Keratinocyte (primary cell): ENCODE data around the gene UBXN11. TPM values are rescaled to one million over a fixed set of nuclear protein-coding genes. Genes with fewer than 3 reads are reported as not detected.

Experiments used
- DNase-seq: peaks from one replicate; pipeline ENCODE4 v3.0.0-alpha.2; 2011; ENCODE audit warnings: low read depth, missing footprints, low spot score
- FAIRE-seq: peaks from 2 replicates; lab custom pipeline; 2011; peaks lifted over from hg19 to GRCh38; lab: Jason Lieb, UNC
- H2AFZ ChIP-seq: 2 replicates; pipeline ENCODE4 v1.6.0; 2012; ENCODE audit warnings: low read length, control low read depth, inconsistent platforms; ENCODE audit not compliant: control insufficient read depth
- H3K27ac ChIP-seq: 2 replicates; pipeline ENCODE4 v1.5.1; 2011; ENCODE audit warnings: low read length; ENCODE audit not compliant: control insufficient read depth, insufficient read depth
- H3K27me3 ChIP-seq: 3 replicates; pipeline ENCODE4 v1.6.0; 2011; ENCODE audit warnings: low read length; ENCODE audit not compliant: control insufficient read depth, insufficient read depth; ENCODE audit errors: extremely low read depth
- H3K36me3 ChIP-seq, 2 experiments: 2 replicates in 1 of 2; 3 replicates in 1 of 2; pipeline ENCODE4 v1.5.1; 2011; ENCODE audit warnings: low read length in 2 of 2, mild to moderate bottlenecking in 1 of 2; ENCODE audit not compliant: control insufficient read depth in 2 of 2, insufficient read depth in 2 of 2; ENCODE audit errors: extremely low read depth in 1 of 2
- H3K4me1 ChIP-seq: 3 replicates; pipeline ENCODE4 v1.5.1; 2011; ENCODE audit warnings: low read length; ENCODE audit not compliant: control insufficient read depth, insufficient read depth; ENCODE audit errors: extremely low read depth
- H3K4me2 ChIP-seq: 3 replicates; pipeline ENCODE4 v1.6.0; 2011; ENCODE audit warnings: low read depth, low read length; ENCODE audit not compliant: control insufficient read depth, insufficient read depth; ENCODE audit errors: extremely low read depth
- H3K4me3 ChIP-seq, 3 experiments: fragments of 200-600 bp in 1 of 3; sonication (generic) in 1 of 3; 2 replicates in 2 of 3; 3 replicates in 1 of 3; pipeline ENCODE4 v1.5.1; 2011 to 2016; ENCODE audit warnings: low read length in 3 of 3, mild to moderate bottlenecking in 3 of 3, control low read depth in 2 of 3, inconsistent platforms in 1 of 3, low read depth in 1 of 3, mixed read lengths in 1 of 3, mixed run types in 1 of 3, moderate library complexity in 1 of 3; ENCODE audit not compliant: control insufficient read depth in 2 of 3, insufficient read depth in 2 of 3; ENCODE audit errors: extremely low read depth in 1 of 3
- H3K79me2 ChIP-seq: 2 replicates; pipeline ENCODE4 v1.6.0; 2012; ENCODE audit warnings: low read length; ENCODE audit not compliant: control insufficient read depth, insufficient read depth
- H3K9ac ChIP-seq: 3 replicates; pipeline ENCODE4 v1.6.0; 2011; ENCODE audit warnings: low read length; ENCODE audit not compliant: control insufficient read depth, insufficient read depth; ENCODE audit errors: extremely low read depth
- H3K9me1 ChIP-seq: 3 replicates; pipeline ENCODE4 v1.6.0; 2011; ENCODE audit warnings: low read length; ENCODE audit not compliant: control insufficient read depth, insufficient read depth; ENCODE audit errors: extremely low read depth
- H3K9me3 ChIP-seq: 2 replicates; pipeline ENCODE4 v1.5.1; 2012; ENCODE audit warnings: low read depth, low read length; ENCODE audit not compliant: control insufficient read depth
- H4K20me1 ChIP-seq: 3 replicates; pipeline ENCODE4 v1.6.0; 2011; ENCODE audit warnings: low read length; ENCODE audit not compliant: control insufficient read depth, insufficient read depth; ENCODE audit errors: extremely low read depth
- EZH2 ChIP-seq: IDR thresholded peaks from one replicate; pipeline ENCODE4 v1.6.1; 2012; ENCODE audit warnings: inconsistent platforms, mild to moderate bottlenecking, low read length, moderate library complexity
- dilution Hi-C: fragments of 300-500 bp; cut with MboI; formaldehyde crosslinking; loops from one replicate; pipeline ENCODE4 v1.7.0; 2020; ENCODE audit warnings: low sequenced_read_pairs; ENCODE audit not compliant: extremely low pct_ligation_motif_present
- polyA plus RNA-seq, 5 experiments: library from polyadenylated mRNA; depleted of rRNA in 3 of 5; stranded (reverse) in 3 of 5; stranded (forward) in 1 of 5; unstranded in 1 of 5; fragments of >200 nt; gene quantifications; 1 replicate in 1 of 5; 2 replicates in 3 of 5; 3 replicates in 1 of 5; pipeline versions ENCODE4 v1.2.1 to v1.2.3, GENCODE V29; 2011 to 2012; ENCODE audit warnings: missing spikeins in 2 of 5, low read depth in 1 of 5, low replicate concordance in 1 of 5
- TF ChIP-seq, protein P1 (sequence below), 3 experiments: IDR thresholded peaks in 1 of 3; conservative IDR thresholded peaks in 1 of 3; optimal IDR thresholded peaks in 1 of 3; 2 replicates in 2 of 3; 3 replicates in 1 of 3; pipeline versions ENCODE3 to v1.5.1; 2011; ENCODE audit warnings: low read length in 3 of 3, mild to moderate bottlenecking in 3 of 3, moderate library complexity in 2 of 3, control low read depth in 1 of 3, inconsistent platforms in 1 of 3; ENCODE audit not compliant: insufficient read depth in 2 of 3; ENCODE audit errors: extremely low read depth in 1 of 3

Gene UBXN11
- polyA plus RNA-seq, 1 donor (not counting 4 experiments of a cell fraction or from before 2014, with no cell fraction given): 6.6 TPM

GRCh38 chr1:26290122-26290881, 16.1 kb downstream of the UBXN11 start:
- H3K27ac ChIP-seq: no peak overlapping the region
- H3K4me3 ChIP-seq: no peak overlapping the region
- H3K79me2 ChIP-seq: no peaks in the 10 kb centered on the region
- no peaks in the 10 kb centered on the region for H3K36me3 ChIP-seq
- no peak overlapping the region for H3K9ac ChIP-seq
- H3K9me3 ChIP-seq: no peaks in the 10 kb centered on the region
- H3K9me1 ChIP-seq: no peaks in the 10 kb centered on the region
- H3K27me3 ChIP-seq: no peaks in the 10 kb centered on the region
- DNase-seq (no peak), FAIRE-seq (no peak)
- no peak overlapping the region for H3K4me2 ChIP-seq
- dilution Hi-C loops: no loop called here
- no peak overlapping the region for H2AFZ ChIP-seq
- no peaks in the 10 kb centered on the region for H4K20me1 ChIP-seq
- no peak for TF ChIP-seq EZH2
- TF ChIP-seq, protein P1, sequence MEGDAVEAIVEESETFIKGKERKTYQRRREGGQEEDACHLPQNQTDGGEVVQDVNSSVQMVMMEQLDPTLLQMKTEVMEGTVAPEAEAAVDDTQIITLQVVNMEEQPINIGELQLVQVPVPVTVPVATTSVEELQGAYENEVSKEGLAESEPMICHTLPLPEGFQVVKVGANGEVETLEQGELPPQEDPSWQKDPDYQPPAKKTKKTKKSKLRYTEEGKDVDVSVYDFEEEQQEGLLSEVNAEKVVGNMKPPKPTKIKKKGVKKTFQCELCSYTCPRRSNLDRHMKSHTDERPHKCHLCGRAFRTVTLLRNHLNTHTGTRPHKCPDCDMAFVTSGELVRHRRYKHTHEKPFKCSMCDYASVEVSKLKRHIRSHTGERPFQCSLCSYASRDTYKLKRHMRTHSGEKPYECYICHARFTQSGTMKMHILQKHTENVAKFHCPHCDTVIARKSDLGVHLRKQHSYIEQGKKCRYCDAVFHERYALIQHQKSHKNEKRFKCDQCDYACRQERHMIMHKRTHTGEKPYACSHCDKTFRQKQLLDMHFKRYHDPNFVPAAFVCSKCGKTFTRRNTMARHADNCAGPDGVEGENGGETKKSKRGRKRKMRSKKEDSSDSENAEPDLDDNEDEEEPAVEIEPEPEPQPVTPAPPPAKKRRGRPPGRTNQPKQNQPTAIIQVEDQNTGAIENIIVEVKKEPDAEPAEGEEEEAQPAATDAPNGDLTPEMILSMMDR (optimal IDR thresholded peaks at IDR 0.05 in 1 of 3, IDR thresholded peaks at IDR 0.05 in 1 of 3, conservative IDR thresholded peaks at IDR 0.05 in 1 of 3; ENCODE audit: extremely low read depth in 1 of 3, insufficient read depth in 2 of 3, low read length in 3 of 3): no peak
- peaks cover 7% of the 10 kb centered on the region for H3K4me1 ChIP-seq

DNA sequence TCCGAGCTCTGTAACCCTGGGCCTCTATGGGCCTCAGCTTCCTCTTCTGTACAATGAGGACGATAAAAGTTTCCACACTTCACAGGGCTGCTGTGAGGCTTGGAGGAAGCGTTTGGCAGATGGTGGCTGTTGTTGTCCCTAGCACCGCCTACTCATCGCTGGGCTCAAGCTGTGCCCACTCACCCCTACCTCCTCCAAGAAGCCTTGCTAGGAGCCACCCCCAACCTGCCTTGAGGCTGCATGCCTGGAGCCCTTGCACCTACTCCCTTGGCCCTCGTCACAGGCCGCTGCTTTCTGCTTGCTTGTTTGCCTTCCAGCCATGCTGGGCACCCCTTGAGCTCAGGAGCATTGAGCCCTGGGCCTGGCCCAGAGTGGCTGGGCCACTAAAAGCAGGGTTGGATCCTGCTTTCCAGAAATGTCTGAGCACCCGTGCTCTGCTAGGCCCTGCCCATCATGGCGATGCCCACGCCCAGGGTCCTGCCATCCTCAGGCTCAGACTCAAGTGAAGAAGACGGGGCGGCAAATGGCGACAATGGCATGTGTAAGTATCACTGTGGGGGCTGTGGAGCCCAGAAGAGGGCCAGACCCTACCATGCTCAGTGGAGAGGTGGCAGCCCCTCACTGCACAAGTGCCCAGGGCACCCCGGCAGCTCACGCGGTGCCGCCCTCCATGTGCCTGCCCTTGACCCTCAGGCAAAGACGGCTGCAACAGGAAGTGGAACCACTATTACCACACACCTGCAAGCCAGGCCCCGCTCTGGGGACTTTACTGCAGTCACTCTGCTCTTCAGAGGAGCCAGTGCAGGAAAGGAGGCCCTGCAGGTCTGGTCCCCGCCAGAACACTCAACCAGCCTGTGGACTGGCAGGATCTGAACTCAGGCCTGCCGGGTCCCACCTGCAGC, 17.0 kb downstream of the UBXN11 start:
- Histone ChIP-seq H3K79me2 (no peaks in the 10 kb centered on the region), H3K36me3 (peaks cover 0 to 2% of the 10 kb centered on the region in 2 experiments), H3K9ac (no peak overlapping the region), H3K27me3 (no peaks in the 10 kb centered on the region), H3K4me2 (no peak overlapping the region), H3K4me1 (peaks cover 15% of the 10 kb centered on the region), H3K4me3 (no peak overlapping the region), H4K20me1 (peaks cover 3% of the 10 kb centered on the region), H3K9me3 (no peaks in the 10 kb centered on the region), H2AFZ (no peak overlapping the region), H3K27ac (no peak overlapping the region), H3K9me1 (no peaks in the 10 kb centered on the region)
- FAIRE-seq (no peak), DNase-seq (no peak)
- dilution Hi-C loops: no loop called here
- no peak for TF ChIP-seq EZH2
- TF ChIP-seq, protein P1 (optimal IDR thresholded peaks at IDR 0.05 in 1 of 3, IDR thresholded peaks at IDR 0.05 in 1 of 3, conservative IDR thresholded peaks at IDR 0.05 in 1 of 3; ENCODE audit: extremely low read depth in 1 of 3, insufficient read depth in 2 of 3, low read length in 3 of 3): no peak
